GM10847 (cell line): Measurements from ENCODE around the gene ITGAL.
A peak's percentile ranks its signal among the peaks of the same experiment; 100 is the strongest.

Experiments
- POLR2A ChIP-seq: IDR thresholded peaks from 2 replicates; pipeline ENCODE4 v1.6.1; 2011; ENCODE audit not compliant: insufficient read length; ENCODE audit errors: extremely low read depth

ITGAL gene

GRCh38 chr16:30472328-30472942, at the start of gene ITGAL:
Gene ITGAL, plus strand, starts transcription at chr16:30472742. Its CDS starts 96 bp downstream, at chr16:30472838.
- TF ChIP-seq POLR2A = no peak

DNA sequence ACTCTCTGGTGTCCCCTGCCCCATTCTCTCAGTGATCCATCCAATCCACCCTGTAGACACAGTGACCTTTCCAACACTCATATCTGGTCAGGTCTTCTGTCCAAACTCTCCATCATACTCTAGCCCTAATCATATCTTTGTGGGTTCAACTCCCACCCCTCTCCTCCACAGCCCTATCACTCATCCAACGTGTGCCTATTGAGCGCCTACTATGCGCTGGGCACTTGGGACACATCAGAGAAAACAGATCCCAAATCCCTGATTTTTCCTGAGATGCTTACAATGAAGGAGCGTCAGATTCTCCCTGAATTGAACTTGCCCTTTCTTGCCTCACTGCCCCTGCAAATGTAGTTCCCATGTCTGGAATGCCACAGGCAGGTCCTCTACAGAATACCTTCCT, 44.5 kb upstream of the ITGAL start:
- TF ChIP-seq POLR2A = no peak

GRCh38 chr16:30429418-30429677, 43.2 kb upstream of the ITGAL start:
- no peak for TF ChIP-seq POLR2A

DNA sequence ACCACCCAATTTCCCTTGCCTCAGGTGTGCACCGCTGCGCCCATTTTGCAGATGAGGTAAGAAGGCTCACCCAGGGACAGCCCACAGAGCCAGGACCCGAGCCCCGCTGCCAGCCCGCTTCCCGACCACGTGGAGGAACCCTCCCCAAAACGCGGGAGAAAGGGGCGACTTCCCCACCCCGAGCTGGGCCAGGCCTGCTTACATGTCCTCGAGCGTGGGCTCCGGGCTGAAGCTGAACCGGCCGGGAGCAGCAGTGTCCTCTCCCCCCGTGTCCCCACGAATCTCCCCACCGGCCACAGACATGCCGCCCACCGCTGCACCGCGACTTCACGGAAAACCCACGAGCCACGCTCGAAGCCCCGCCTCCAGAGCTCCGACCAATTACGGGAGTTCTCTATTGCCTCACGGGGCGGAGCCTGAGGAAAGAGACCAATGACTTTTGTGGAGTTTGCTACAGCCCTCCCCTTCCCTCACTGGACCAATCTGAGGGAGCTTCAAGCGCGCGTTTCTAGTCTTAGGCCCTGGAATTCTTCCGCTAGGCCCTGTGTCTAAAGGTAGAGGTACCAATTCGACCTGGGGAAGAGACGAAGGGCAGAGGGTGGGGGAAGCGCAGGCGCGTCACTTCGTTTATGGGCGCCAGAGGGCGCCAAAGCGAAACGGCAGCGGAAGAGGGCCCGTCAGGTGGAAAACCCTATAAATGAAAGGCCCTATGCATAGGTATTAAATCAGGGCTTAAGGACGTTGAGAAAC, 42.7 kb upstream of the ITGAL start, which contains the start of gene DCTPP1:
TSS of gene DCTPP1 (minus strand) at position 353 of the 750 bp plus-strand sequence. CDS start at position 303, 50 bp downstream.
- TF ChIP-seq POLR2A = peak; percentile 41

DNA sequence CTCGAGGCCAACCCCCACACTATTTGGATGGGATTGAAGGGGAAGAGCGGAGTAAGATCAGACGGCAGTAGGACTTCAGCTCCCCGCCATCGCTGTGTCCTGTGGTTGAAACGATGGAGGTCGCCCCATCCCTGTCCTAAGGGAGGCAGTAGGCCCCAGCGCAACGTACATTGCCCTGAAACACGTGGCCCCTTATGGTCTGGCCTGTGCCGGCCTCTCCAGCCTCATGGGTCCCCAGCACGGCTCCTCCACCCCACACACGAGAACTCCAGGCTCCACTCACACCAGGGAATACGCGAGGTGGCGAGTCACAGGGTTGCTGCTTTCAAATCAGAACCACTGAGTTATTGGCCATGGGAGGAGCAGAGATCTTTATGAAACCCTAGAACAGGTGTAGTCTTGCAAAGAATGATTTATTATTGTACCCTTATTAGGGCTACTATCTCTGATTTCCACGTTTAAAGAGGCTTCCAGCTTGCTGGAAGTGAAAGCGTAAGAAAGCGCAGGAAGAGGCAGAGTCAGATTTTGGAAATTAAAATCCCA, 42.0 kb upstream of the ITGAL start:
- no peak for TF ChIP-seq POLR2A

- no peak for TF ChIP-seq POLR2A
Observed at GRCh38 chr16:30434852-30435251, 37.7 kb upstream of the ITGAL start.

DNA sequence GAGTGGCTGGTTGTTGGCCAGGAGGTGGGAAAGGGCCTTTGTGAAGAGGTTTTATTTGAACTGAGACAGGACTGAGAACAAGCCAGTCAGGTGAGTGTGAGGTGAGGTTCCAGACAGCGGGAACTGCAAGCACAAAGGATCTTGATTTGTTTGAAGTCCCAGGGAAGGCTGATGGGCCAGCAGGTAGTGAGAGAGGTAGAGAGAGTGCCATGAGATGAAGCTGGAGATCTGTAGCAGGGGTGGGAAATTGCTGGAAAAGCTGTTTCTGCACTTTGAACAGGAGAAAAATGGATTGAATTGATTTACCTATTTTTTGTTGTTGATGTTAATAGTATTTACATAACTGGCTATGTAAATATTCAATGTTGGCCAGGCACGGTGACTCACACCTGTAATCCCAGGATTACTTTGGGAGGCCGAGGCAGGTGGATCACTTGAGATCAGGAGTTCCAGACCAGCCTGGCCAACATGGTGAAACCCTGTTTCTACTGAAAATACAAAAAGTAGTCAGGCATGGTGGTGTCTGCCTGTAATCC, 35.0 kb upstream of the ITGAL start:
- no peak for TF ChIP-seq POLR2A

GRCh38 chr16:30438835-30439234, 33.7 kb upstream of the ITGAL start:
- TF ChIP-seq POLR2A = no peak

DNA sequence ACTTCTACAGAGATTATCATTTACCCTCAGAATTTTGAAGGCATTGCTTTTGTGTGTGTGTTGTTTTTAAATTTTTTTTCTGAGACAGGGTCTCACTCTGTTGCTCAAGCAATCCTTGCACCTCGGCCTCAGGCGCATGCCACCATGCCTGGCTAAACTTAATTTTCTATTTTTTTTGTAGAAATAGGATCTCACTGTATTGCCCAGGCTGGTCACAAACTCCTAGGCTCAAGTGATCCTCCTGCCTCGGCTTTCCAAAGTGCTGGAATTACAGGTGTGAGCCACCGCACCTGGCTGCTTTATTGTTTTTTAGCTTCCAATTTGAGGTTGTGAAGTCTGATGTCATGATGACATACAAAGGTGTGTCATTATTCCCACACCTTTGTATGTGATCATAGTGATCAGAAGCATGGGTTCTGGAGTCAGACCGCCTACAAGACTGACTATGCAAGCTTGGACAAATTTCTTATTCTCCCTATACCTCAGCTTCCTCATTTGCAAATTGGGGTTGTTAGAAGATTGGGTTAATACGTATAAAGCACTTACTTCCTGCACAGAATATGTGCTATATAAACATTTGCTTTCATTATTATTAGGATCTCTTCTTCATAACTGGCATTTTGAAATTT, 32.7 kb upstream of the ITGAL start:
- no peak for TF ChIP-seq POLR2A

DNA sequence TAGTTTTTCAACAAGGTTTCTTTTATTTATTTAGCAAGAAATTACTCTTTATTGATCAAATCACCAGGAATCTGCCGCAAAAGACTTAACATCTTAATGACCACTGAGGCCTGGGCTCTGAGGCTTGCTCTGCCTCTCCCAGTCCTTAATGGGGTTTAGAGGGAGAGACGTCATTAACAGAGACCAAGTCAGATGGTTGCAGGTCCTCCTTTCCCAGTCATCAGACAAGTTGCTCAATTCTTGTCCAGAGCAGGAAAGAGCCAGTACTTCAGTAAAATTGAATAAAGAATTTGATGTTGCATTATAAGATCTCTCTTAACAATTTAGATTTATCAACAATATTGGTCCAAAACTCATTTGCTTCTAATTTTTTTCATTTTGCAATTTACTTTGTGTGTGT, 28.9 kb upstream of the ITGAL start:
- TF ChIP-seq POLR2A = no peak

DNA sequence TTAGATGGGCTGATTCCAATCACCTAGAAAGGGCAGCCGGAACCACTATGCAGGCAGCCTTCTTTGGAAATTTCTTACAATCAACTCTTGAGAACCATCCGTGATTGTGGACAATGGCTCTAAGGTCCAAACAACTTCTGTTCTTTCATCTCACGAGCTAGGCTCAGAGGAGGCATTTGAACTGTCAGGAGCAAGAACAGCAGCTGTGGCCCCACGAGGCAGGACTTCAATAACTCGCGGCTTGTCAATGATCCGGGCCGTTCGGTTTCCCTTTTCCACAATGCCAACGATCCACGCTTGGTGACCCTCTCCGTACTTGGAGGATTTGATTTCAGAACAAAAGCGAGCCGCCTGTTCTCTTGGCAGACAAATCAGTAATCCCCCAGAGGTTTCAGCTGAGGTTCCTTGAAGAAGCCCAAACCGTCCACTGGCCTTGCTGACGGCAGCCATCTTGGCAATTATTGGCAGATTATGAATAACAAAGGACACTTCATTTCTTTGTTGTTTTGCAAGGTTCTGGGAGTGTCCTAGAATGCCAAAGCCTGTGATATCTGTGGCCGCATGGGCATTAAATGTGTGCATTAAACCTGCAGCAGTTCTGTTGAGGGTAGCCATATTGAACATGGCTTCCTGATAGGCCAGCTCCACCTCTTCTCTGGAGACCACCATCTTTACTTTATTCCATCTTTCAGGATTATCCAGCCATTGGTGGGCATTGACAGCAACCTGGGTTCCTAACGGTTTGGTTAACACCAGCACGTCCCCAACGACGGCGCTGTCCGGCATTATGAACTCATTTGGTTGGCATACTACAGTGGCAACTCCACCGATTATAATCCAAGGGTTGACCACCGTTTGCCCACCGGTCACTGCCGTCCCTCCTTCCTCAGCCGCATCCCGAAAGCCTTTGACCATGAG, 28.1 kb upstream of the ITGAL start:
- no peak for TF ChIP-seq POLR2A

DNA sequence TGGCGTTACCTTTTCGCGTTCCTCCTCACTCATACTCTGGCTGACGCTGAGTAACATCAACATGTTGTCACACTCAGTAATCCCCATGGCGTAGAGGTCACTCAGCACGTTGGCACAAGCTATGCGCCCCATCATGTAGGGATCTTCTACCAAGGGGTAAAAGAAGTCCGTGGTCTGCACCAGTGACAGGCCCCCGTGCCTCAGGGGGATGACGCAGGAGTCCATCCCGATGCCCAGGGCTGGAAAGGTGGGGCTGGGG, 27.5 kb upstream of the ITGAL start:
- no peak for TF ChIP-seq POLR2A

- peak; percentile 78 for TF ChIP-seq POLR2A
Observed at GRCh38 chr16:30445408-30446202, 26.9 kb upstream of the ITGAL start, which contains the start of gene SEPHS2. Gene SEPHS2, minus strand, starts transcription at chr16:30445874. Its CDS starts 147 bp downstream, at chr16:30445727.

DNA sequence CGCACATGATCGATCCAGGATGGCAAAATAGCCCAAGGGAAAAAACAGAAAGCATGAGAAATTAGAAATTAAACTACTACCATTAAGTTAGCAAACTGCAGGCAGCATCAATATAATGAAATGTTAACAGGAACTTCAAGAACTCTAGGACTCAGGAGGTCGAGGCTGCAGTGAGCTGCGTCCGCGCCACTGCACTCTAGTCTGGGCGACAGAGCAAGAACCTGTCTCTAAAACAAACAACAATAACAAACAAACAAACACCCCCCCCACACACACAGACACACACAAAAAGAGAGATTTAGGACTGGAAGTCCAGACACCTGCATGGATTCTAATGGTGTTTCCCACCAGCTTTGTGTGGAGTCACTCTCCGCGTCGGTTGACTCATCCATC, 26.3 kb upstream of the ITGAL start:
- TF ChIP-seq POLR2A = no peak
